GM06990 (cell line): Measurements from ENCODE around the gene MEGF11.
"Not testable (repeated sequence)": the region's sequence is repeated elsewhere in the genome, so short reads cannot be mapped to it uniquely, and the experiment has no call there.

Experiments
- DNase-seq: peaks from one replicate; pipeline ENCODE4 v3.0.0-alpha.2; 2011; ENCODE audit not compliant: insufficient read length; ENCODE audit errors: extremely low read depth
- H3K27me3 ChIP-seq: replicated peaks from 2 replicates; pipeline ENCODE4 v1.6.0; 2011; ENCODE audit warnings: low read length; ENCODE audit not compliant: control insufficient read depth, insufficient read depth
- H3K36me3 ChIP-seq: 2 replicates; pipeline ENCODE4 v1.5.1; 2011; ENCODE audit warnings: low read length; ENCODE audit not compliant: control insufficient read depth, insufficient read depth
- H3K4me3 ChIP-seq: replicated peaks from 2 replicates; pipeline ENCODE4 v1.5.1; 2011; ENCODE audit warnings: low read depth, mild to moderate bottlenecking, control low read depth, low read length
- CTCF ChIP-seq: IDR thresholded peaks from 2 replicates; pipeline ENCODE4 v1.5.1; 2011; ENCODE audit warnings: low read length, control low read depth, mild to moderate bottlenecking, inconsistent platforms; ENCODE audit not compliant: insufficient read depth, poor library complexity, severe bottlenecking

The MEGF11 gene

GRCh38 chr15:66008940-66009562 is 244.5 kb downstream of the MEGF11 start:
- no peaks in the 10 kb centered on the region; the same call in 1 of the 2 replicates for H3K27me3 ChIP-seq
- no peaks in the 10 kb centered on the region for H3K36me3 ChIP-seq
- DNase-seq = no peak
- H3K4me3 ChIP-seq = no peak overlapping the region
- TF ChIP-seq CTCF = no peak

GRCh38 chr15:66007663-66008262 is 245.8 kb downstream of the MEGF11 start:
- H3K27me3 ChIP-seq = no peaks in the 10 kb centered on the region; the same call in 1 of the 2 replicates
- TF ChIP-seq CTCF = peak; percentile 35
- no peaks in the 10 kb centered on the region for H3K36me3 ChIP-seq
- H3K4me3 ChIP-seq = no peak overlapping the region
- no peak for DNase-seq

GRCh38 chr15:66006986-66007385 is 246.6 kb downstream of the MEGF11 start:
- Histone ChIP-seq H3K27me3 (no peaks in the 10 kb centered on the region; the same call in 1 of the 2 replicates), H3K4me3 (no peak overlapping the region), H3K36me3 (no peaks in the 10 kb centered on the region)
- TF ChIP-seq CTCF = no peak
- no peak for DNase-seq

GRCh38 chr15:66004618-66005262 is 248.8 kb downstream of the MEGF11 start:
- TF ChIP-seq CTCF = no peak
- Histone ChIP-seq H3K4me3 (no peak overlapping the region), H3K27me3 (no peaks in the 10 kb centered on the region; the same call in 1 of the 2 replicates), H3K36me3 (no peaks in the 10 kb centered on the region)
- DNase-seq = no peak

GRCh38 chr15:66003129-66003528 is 250.4 kb downstream of the MEGF11 start:
- not testable (repeated sequence) for H3K4me3 ChIP-seq, H3K27me3 ChIP-seq, DNase-seq, H3K36me3 ChIP-seq

GRCh38 chr15:66001717-66002426 is 251.7 kb downstream of the MEGF11 start:
- no peak for TF ChIP-seq CTCF
- no peaks in the 10 kb centered on the region for H3K27me3 ChIP-seq
- no peak overlapping the region for H3K4me3 ChIP-seq
- no peaks in the 10 kb centered on the region for H3K36me3 ChIP-seq
- DNase-seq = no peak
